Limb (tissue), 2 donors: ENCODE measurements around the gene NKX6-1.
A peak's percentile ranks its signal among the peaks of the same experiment; 100 is the strongest.

Experiments used
- DNase-seq, 2 donors: peaks; one replicate each; pipeline ENCODE4 v3.0.0-alpha.2; 2016; ENCODE audit errors: extremely low spot score in 2 of 2

The NKX6-1 gene

GRCh38 chr4:84498203-84498934 is 723 bp downstream of the NKX6-1 start:
- DNase-seq = peak in 1 of 2 donors; percentile 69

GRCh38 chr4:84497504-84498202 is 1.4 kb downstream of the NKX6-1 start:
- DNase-seq = peak in 1 of 2 donors; percentile 40

- DNase-seq = peak in 1 of 2 donors; percentile 63
Measured at GRCh38 chr4:84496706-84497503, 2.2 kb downstream of the NKX6-1 start.

GRCh38 chr4:84496331-84496705 is 2.8 kb downstream of the NKX6-1 start:
- peak in 1 of 2 donors; percentile 59 for DNase-seq

DNA sequence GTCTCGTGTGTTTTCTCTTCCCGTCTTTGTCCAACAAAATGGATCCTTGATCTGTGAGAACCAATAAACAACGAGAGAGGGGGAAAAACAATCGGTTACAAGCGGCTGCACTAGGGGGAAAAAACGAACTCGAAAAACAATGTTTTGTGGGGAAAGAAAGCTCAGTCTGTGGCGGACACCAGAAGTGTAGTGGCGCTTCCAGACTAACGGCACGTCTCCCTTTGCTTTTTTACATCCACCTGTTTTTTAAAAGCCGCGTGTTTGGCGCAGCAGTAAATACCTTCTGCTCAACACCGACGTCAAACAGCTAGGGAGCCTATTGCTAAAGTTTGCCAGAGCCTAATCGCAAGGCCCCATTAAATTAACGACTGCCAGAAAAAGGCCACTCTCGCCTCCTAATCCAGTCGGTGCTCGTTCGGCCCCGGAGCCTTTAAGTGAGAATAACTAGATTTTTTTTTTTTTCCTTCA is 3.3 kb downstream of the NKX6-1 start:
- peak in 1 of 2 donors; percentile 47 for DNase-seq

GRCh38 chr4:84495118-84495793 is 3.8 kb downstream of the NKX6-1 start:
- peak in 1 of 2 donors; percentile 47 for DNase-seq

GRCh38 chr4:84494531-84494930 is 4.6 kb downstream of the NKX6-1 start:
- no peak for DNase-seq

- DNase-seq = no peak
Measured at GRCh38 chr4:84494076-84494475, 5.0 kb downstream of the NKX6-1 start.

GRCh38 chr4:84493092-84493850 is 5.8 kb downstream of the NKX6-1 start:
- peak in 1 of 2 donors; percentile 73 for DNase-seq

- DNase-seq = no peak
Measured at GRCh38 chr4:84492737-84493091, 6.4 kb downstream of the NKX6-1 start.

DNA sequence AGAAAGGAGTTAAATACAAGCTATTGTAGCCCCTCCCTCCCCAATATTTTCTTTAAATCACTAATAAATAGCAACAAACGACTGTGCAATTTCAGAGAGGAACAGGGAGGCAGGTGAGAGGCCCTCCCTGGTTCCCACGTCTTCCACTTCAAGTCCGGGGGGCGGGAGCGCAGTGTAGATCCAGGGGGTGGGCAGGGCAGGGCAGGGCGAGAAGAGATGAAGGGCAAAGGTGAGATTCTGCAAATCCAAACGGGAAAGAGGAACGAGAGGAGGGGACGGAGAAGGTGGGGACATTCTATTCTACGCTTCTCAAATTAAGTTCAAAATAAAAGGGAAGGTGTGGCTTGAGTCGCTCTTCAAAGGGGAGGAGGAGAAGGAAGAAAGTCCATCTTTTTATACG is 6.8 kb downstream of the NKX6-1 start:
- no peak for DNase-seq

DNA sequence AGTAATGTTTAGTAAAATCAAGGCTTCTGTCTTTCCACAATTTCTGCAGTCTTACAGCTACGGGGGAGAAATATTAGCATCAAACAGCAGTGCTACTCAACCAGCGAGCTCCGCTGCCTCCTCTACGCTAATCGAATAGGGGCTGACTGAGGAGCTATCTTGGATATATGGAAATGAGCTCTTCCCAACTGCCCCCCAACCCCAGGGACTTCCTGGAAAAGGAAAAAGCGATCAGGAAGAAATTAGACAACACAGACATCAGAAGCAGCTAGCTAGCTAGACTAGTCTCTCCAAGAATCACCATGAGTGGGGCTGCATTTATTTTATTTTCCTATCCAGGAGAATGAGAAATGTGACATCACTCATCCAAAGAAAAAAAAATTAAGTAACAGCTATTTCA is 7.6 kb downstream of the NKX6-1 start:
- DNase-seq = peak in 1 of 2 donors; percentile 48

DNA sequence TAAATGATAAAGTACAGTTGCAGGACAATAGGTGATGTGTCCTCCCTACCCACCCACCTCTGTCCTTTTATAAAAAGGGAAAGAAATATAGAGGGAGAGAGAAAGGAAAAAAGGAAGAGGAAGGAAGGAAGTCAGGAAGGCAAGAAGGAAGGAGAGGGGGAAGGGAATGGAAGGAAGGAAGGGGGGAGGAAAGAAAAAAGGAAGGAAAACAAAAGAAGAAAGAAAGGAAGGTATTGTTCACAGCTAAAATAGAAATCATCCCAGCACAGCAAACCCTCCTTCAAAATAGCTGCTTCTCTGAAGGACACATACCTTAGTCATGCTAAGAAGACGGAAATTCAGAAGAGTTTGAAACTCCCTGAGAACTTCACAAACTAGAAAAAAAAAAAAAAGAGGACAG is 8.4 kb downstream of the NKX6-1 start:
- no peak for DNase-seq

GRCh38 chr4:84484236-84484635 is 14.9 kb downstream of the NKX6-1 start:
- no peak for DNase-seq

DNA sequence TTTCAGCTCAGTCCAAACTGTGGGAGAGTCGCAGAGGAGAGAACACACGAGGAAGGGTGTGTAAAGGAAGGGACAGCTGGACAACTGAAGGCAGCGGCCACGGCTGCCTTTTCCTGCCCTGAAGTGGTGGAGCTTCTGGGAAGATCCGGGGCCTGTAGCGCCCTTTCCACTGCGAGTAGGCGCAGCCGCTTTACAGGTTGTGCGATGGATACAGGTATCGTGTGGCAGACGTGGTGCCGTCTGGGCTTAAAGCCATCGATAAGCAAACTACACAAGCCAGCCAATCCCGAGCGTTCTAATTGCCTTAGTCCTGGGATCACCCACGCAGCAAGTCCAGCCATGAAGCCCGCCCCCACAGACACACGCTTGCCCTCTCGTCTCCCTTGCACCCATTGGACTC is 15.4 kb downstream of the NKX6-1 start:
- no peak for DNase-seq

DNA sequence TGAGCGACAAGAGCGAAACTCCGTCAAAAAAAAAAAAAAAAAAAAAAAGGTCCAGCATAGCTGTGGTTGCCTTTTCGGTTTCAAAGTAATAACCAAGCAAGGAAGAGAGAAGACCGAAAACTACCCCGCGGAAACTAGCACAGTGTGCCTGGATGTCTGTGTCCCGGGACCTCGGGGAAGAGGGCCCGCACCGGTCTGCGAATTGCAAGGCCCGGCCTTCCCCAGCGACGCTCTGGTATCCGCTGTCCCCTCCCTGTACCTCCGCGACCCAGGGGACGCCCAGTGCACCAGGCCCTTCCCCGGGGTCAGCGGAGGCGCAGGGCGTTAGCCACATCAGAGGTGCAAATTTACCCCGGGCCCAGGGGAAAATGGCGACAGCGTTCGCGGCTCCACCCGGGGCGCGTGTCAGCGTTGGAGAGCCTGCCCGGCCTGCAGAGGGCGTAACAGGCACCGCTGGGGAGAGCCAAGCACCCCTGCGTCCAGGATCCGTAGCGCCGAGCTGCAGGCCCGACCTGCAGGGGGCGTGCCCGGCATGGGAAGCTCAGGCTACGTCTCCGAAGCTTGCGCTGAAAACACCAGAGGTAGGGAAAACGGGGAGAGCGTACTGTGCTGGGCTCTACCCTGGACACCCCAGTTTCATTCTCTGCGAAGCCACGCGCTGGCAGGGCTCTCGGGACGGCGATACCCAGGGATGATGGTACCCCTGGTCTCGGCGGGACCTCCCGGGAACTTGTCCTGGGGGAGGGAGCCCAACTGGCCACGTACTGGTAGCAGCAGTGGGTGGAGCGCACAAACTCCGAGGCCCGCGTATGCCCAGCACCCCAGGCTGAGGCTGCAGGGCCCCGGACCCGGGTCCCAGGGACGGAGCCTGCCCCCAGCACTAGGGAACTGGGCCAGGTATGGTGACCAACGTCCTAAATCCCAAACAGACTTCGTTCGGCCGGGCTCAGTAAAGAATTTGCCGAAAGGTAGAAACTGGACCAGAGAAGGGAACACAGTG is 16.2 kb downstream of the NKX6-1 start:
- DNase-seq = peak in 1 of 2 donors; percentile 56

- DNase-seq = peak in 1 of 2 donors; percentile 48
Measured at GRCh38 chr4:84481860-84482245, 17.2 kb downstream of the NKX6-1 start.

GRCh38 chr4:84481077-84481859 is 17.8 kb downstream of the NKX6-1 start:
- no peak for DNase-seq

- no peak for DNase-seq
Measured at GRCh38 chr4:84480082-84480481, 19.0 kb downstream of the NKX6-1 start.
